DMS114 treated with DMSO at 0.1 percent for 48 hours (cell line): ENCODE results near the gene DLGAP4.

Experiments used
- DNase-seq: peaks from one replicate; lab custom pipeline; 2025; ENCODE audit not compliant: unreplicated experiment; lab: John Stamatoyannopoulos, UW

Gene DLGAP4

GRCh38 chr20:36349384-36350170, 43.4 kb downstream of the DLGAP4 start:
- DNase-seq = no peak

- no peak for DNase-seq
Measured at GRCh38 chr20:36350439-36350838, 44.3 kb downstream of the DLGAP4 start.

DNA sequence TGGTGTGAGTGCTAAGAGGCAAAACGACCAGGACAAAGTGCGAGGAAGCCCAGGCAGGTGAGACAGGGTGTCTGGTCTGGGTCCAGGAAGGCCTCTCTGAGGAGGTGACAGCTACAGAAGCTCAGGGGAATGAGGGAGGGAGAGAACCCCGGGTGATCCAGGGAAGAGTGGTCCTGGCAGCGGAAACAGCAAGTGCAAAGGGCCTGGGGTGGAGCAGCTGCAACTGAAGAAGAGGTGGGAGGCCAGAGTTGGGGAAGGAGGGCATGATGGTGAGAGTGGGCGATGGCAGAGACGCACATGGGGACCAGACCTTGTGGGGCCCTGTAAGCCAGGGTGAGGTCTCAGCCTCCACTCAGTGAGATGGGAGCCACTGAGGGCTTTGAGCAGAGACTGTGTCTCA, 45.8 kb downstream of the DLGAP4 start:
- no peak for DNase-seq

DNA sequence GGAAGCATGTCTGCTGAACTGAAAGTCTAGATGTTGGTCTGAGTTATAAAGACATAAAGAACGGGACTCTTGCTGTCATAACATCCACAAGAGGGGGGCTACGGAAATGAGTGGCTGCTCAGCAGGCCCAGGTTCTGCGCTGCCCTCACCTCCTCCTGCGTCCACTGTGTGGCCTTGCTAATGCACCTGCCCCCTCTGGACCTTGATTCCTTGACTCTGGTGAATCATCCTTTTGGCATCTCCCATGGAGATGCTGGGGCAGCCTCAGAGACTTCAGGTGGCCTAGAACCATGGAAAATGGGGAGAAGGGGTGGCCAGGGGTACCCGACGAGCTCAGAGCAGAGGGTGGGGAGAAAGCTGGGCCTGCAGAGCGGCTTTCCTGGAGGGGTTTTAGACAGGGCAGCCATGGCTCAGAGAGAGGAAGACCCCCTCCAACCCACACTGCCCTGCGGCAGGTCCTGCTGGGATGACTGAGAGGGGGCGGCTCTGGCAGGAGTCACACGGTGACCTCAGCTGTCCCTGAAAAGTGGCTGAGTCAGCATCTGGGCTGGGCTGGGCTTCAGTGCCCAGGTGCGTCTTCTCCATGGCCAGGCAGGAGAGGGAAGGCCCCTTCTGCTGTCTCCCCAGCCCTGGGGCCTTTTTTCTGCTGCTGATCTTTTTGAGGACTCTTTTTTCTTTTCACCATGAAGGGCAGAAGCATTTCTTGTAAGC, 46.9 kb downstream of the DLGAP4 start:
- DNase-seq = no peak

DNA sequence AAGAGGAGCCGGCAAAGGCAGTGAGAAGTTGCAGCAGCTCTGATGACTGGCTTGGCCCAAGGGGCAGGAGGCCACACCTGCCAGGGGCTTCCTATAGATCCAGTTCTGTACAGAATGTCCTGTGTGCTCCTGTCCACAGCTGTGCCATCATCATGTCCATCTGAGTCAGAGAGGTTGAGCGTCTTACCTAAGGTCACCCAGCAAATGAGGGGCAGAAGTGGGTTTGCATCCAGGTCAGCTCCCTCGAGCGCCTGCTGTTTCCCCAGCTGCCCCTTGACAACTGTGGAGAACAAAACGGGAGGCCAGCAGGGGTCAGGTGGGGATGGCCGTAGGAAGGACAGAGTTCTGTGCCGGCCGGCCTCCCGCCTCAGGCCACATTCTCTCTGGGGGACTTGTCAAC, 47.6 kb downstream of the DLGAP4 start:
- no peak for DNase-seq

DNA sequence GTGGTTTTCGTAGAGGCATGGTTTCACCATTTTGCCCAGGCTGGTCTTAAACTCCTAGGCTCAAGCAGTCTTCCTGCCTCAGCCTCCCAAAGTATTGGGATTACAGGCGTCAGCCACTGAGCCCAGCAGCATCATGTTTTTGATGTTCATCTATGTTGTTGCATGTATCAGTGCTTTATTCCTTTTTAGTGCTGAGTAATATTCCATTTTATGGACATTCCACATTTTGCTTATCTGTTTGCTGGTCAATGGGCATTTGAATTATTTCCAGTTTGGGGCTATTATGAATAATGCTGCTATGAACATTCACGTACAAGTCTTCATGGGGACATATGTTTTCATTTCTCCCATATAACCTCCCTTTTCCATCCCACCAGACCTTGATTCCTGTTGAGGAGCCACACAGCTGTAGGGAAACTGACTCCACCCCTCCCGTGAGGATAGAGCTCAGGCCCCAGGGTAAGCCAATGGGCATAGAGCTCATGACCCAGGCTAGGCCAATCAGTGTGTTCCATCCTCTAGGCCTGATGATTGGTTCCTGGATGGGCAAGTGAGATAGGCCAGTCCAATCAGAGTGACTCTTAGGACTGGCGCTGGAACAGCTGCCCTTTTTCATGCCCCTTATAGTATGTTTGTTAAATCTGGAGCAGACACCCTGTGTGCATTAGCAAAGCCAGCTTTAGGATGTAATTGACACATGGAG, 49.5 kb downstream of the DLGAP4 start:
- no peak for DNase-seq

GRCh38 chr20:36359668-36360406, 53.7 kb downstream of the DLGAP4 start:
- no peak for DNase-seq

DNA sequence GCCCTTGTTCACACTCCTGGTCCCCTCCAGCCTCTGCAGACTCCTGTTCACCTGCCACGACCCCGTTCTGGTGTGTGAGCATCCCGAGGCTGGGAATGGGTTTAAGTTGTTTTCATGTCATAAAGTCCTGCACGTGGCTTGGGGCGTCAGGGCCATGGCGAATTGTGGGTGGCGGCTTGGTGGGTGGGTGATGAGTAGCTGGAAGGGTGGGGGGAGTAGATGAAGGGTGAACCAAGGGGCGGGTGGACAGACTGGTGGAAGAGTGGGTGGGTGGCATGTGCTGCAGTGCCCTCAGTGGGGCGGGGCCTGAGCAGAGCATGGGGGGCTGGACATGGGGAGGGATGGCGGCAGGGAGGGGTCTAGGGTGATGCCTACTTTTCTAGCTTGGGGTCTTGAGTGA, 54.3 kb downstream of the DLGAP4 start:
- DNase-seq = no peak

- DNase-seq = no peak
Measured at GRCh38 chr20:36361406-36361805, 55.3 kb downstream of the DLGAP4 start.

GRCh38 chr20:36362261-36362660, 56.1 kb downstream of the DLGAP4 start:
- DNase-seq = no peak

GRCh38 chr20:36362978-36363713, 57.0 kb downstream of the DLGAP4 start:
- no peak for DNase-seq

DNA sequence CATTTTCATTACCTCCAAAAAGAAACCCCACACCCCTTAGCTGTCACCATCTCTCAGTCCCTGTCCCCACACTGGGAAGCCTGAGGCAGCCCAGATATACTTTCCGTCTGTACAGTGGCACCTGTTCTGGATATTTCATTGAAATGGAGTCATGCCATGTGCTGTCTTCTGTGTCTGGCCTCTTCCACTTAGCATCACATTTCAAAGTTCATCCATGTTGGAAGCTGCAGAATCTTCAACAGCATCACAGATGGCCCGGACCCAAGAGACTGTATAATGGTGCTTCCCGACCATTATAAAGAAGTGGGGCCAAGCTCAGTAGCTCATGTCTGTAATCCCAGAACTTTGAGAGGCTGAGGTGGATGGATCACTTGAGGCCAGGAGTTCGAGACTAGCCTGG, 58.4 kb downstream of the DLGAP4 start:
- no peak for DNase-seq

GRCh38 chr20:36366623-36367369, 60.7 kb downstream of the DLGAP4 start:
- no peak for DNase-seq

- DNase-seq = no peak
Measured at GRCh38 chr20:36367370-36367745, 61.2 kb downstream of the DLGAP4 start.

DNA sequence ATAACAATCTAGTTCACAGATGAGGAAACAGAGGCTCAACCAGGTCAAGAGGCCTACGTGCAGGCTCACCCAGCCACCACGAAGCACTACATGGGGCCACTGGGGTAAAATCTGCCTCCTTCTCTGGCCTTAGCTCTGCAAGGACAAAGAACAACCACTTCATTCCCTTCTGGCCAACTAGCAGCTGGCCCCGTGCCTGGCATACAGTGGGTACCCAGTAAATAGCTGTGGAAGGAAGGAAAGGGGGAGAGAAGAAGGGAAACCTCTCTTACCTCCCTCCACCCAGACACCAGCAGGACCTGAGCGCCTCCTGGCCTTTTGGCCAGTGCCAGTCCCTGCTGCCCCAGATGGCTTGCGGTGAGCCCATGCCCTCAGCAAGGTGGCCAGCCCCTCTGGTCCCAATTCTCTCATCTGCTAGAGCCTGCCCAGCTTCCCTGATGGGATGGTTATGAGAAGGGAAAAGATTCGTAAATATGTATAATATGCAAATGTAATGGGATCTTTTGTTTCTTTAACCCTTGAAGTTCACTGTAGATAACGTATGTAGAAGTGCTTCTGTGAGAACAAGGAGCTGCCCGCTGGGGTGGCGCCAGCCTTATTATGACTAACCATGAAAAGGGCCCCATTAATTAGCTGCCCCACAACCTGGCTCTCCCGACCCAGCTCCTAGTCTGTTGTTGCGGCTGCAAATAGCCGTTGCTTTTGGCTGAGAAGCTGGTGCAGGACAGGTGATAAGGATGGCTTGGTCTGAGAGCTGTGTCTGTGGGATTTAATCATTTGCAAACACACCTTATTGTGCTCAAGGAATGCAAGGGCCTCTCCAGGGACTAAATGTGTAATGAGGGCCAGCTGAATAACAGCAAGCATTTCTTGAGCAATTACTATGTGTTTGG, 62.0 kb downstream of the DLGAP4 start:
- no peak for DNase-seq

- no peak for DNase-seq
Measured at GRCh38 chr20:36368869-36369268, 62.7 kb downstream of the DLGAP4 start.

- DNase-seq = no peak
Measured at GRCh38 chr20:36369739-36370138, 63.6 kb downstream of the DLGAP4 start.

- no peak for DNase-seq
Measured at GRCh38 chr20:36370991-36371790, 65.1 kb downstream of the DLGAP4 start.
